GM19240 (cell line): Measurements from ENCODE around the gene CPPED1.

Experiments
- DNase-seq: peaks from one replicate; pipeline ENCODE4 v3.0.0; 2011; ENCODE audit warnings: low spot score; ENCODE audit not compliant: insufficient read length

CPPED1 gene

DNA sequence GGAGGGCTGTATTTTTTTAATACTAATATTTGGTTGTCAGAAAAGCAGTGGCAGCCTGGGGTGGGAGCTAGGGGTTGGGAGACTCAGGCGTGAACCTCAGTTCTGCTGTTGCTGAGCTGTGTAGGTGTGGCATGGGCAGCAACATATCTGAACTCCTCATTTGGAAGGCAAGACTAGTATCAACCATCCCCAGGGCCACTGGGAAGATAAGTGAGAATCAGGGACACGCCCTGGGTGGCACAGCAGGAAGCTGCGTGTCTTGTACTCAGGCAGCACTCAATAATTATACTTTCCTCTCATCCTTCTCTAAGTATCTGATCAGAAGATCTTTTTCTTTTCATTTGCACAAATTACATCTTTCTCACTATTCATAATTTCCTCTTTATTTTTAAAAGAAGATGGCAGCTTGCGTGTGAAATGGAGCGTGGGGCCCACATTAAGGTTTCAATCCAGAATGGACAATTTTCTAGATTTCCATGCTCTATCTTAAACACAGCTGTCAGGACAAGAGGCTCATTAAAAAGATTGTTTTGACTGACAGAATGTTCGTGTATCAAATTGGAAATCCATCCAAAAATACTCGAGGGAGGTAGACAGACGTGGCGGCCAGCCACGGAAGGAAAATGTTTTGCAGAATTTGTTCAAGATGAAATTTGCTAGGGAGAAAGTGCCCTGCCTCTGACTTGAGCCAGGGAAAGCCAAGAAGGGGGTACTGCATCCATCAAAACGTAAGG, 121.1 kb downstream of the CPPED1 start:
- DNase-seq: no peak

DNA sequence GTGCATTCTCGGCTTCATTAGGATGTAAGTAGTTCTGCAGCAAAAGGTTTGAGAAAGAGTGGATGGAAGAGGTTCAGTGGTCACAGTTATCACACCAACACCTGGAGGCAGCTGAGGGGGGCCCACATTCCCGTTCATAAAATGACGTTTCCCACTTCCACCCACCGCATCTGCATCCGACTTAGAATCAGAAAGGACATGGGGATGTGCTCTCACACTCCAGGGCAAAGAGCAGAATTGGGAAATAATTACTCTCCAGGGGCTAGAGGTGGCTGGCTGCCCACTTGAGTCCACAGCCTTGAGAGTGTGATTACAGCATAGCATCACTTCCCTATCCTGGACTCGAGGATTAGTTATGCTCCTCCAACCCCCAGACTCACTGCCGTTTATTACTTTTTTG, 122.0 kb downstream of the CPPED1 start:
- no peak for DNase-seq

DNA sequence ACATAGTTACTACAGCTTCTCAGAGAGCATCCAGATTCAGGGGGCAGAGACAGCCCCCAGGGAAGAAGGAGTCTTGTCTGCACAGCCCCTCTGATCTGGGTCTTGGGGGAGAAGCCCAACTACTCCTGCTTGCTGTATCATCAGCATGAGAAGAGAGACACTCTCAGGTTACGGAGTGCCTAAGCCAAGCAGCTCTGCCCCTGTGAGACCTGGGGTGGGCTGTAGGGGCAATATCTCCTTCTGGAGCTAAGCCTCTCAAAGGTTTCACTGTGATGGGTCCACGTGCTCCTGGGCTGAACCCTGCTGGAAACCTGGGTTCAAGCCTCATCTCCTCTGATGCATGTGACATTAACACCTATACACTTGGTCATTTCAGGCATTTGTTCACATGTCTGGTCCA, 123.2 kb downstream of the CPPED1 start:
- DNase-seq: no peak

DNA sequence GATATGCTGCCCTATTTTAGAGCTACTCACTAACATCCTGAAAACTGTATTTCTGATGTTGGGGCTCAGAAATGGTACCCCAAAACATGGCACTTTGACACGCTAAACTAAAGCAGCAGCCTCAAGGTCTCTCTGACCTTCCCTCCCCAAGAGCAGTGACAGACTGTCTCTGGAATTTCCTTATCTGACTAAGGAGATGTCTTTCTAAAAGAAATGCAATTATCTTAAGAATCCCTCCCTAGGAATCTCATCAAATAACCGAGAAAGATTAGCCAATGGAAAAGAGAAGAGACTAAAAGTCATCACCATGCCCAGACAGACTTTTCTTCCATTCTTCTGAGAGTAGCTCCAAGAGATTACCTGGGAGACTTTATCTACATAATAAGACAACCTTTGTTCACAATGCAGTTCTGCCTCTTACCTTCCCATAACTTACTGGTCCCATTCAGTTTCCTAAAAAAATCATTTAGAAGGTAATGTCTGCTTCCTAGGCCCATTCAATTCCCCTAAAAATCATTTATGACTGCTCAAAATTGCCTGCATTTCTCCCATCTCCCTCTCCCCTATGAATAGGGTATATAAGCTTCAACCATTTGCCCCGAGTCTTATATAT, 123.9 kb downstream of the CPPED1 start:
- no peak for DNase-seq

DNA sequence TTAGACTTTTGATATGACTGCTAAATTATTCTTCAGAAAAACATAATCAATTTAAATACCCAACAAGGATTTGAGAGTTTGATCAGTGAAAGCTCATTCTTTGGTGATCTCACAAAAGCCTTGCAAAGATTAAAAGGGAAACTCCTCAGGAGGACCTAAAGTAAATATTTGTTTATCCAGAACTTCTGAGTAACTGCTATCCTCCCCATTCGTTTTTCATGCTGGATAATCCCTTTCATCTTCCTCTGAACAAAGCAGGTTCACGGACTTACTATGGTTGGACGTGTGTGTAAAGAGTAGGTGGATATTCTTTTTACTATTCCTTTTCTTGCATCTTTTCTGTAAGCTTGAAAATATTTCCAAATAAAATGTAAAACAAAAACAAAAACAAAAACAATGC, 124.7 kb downstream of the CPPED1 start:
- no peak for DNase-seq

DNA sequence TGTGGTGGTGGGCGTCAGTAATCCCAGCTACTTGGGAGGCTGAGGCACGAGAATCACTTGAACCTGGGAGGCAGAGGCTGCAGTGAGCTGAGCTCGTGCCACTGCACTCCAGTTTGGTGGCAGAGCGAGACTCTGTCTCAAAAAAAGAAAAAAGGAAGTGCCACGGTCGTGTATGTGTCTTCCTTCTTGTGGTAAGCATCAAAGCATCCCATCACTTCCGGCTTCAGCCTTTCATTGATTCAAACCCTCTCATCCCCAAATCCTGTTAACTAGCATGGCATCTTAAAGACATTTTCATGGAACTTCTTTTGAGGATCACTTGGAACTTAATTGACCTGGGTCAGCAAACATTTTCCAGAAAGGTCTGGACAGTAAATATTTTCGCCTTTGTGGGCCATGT, 126.2 kb downstream of the CPPED1 start:
- no peak for DNase-seq

DNA sequence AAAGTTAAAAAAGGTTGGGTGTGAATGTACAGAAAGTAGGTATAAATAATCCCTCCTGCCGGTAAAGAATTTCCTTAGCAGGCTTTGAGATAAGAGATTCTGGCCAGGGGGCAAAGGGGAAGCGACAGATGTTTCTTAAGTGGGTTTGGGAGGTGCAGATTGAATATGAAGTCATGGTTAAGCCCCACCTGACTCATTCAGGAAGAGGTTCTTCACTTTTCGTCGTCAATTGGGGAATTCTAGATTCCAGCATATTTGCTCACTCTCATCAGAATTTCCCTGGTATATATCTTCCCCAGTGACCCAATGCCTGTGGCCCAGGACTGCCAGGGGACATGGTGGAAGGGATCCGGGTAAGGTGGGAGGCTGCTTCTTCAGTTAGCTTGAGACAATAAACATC, 127.8 kb downstream of the CPPED1 start:
- DNase-seq: no peak

DNA sequence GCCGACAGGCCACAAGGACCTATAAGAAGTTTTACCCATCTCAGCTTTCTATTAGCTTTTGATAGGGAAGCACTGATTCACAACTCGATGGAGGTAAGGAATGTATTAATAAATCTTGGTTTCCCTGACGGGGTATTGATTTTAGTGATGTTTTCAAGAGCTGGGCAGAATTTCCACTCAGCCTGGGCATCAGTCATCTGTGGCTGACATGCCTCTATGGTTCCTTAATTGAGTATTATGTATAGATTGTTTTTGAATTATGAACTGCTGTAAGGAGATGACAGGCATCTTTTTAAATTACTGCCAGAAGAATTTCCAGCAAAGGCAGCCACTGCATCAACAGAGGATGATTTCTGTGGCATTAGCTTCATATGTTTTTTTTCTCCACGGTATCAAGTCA, 128.6 kb downstream of the CPPED1 start:
- no peak for DNase-seq

DNA sequence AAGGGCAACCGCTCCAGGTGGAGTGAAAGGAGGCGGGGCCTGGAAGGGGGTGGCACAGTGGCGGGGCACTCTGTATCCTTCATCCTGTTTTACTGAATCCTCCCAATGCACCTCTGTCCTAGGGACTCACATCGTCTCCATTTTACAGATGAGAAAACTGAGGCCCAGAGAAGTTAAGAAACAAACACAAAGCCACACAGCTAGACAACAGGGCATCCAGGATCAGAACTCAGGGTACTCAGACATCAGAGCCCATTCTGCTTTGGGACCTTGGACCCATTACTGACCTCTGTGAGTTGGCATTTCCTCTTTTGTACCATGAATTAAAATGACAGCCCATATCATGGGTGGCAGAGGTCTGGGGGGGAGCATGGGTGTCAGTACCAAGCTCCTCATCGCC, 129.2 kb downstream of the CPPED1 start:
- DNase-seq: no peak

DNA sequence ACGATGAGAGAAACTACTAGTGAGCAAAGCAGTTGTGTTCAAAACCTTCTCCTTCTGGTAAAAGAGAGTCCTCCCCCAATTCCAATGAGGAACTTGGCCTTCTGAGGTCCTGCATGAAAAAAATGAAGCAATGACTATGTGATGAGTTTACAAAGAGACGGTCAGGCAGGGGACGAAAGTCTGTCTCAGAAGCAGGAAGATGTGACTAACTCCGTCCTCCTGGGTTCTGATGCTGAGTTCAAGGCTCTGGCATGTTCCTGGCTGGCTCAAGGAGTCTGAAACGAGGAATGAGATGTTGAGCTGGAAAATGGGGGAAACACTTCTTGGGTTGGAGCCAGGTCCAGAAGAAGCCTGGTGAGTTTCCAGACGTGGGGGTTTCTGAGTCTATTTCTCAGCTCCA, 129.6 kb downstream of the CPPED1 start:
- DNase-seq: no peak

DNA sequence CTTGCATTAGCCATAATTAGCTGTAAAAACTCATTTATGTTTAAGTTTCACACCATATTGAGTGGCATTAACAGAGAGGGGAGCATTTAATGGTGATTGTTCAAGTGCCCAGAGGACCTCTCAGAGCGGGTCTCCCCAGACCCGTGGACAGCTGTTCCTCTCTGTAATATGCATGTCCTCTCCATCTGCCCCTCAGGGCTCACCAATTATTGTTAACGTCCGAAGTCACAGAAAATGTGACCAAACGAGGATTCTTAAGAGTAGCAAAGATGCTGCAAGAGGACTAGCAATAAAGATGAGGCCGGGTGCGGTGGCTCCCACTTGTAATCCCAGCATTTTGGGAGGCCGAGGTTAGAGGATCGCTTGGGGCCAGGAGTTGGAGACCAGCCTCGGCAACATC, 130.2 kb downstream of the CPPED1 start:
- DNase-seq: no peak

DNA sequence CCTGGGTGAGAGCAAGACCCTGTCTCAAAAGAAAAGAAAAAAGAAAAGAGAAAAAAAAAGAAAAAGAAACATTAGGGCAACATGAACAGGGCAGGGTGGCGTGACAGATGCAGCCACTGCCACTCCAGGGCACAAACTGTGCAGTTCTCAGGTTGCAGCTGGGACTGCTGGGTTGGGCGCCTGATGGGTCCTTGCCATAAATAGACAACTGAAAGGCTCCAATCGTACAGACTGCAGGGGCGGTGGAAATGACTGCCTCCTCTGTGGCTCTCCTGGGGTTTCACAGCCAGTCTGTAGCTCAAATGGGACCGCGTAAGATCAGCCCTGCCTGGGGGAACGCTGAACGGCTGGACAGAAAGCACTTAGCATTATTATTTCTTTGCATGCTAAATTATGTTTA, 130.7 kb downstream of the CPPED1 start:
- no peak for DNase-seq

DNA sequence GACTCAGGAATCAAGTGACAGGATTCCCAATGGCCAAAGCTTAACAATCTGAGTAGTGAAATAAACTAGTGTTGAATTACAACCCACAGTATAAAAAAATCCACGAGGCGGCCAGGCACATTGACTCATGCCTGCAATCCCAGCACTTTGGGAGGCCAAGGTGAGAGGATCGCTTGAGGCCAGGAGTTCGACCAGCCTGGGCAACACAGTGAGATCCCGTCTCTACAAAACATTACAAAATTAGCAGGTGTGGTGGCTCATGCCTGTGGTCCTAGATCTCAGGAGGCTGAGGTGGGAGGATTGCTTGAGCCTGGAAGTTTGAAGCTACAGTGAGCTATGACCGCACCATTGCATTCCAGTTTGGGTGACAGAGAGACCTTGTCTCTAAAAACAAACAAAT, 133.8 kb downstream of the CPPED1 start:
- no peak for DNase-seq

DNA sequence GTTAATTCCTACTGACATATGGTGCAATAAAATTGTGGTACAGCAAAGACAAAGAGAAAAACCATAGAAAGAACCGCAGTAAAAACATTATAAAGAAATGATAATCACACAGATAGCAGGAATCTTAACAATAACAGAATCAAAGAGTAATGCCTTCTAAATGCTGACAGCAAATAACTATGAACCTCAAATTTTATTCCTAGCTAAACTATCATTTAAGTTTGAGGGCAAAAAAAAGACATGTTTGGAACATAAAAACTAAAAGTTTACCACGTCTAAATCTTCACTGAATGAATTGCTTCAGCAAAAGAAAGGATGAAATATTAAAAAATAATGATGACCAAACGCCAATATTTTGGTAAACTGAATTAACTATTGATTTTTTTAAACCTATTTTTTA, 135.8 kb downstream of the CPPED1 start:
- DNase-seq: no peak

DNA sequence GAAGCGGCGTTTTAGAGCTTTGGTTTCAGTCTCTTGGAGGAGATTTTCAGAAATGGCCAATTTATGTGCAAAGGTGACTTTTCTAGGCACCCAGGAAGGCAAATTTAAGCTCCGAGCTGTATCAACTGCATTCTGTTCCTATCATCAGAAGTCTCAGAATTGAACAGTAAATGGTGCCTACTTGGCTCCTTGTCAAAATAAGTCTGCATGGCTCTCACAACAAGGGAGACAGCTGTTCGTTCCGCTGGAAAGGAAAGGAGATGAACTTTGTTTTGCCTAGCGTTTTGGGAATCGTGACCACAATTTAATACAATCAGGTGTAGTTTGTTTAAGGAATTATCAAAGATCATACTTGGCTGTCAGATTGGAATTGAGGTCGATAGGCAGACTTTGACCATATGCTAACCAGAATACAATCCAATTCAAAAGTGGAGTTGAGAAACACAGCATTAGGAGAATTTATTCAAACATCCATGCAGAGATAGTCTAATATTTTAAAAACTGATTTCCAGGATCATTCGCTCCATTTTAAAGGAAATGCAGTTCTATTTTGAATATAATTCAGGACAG, 139.4 kb downstream of the CPPED1 start:
- no peak for DNase-seq

DNA sequence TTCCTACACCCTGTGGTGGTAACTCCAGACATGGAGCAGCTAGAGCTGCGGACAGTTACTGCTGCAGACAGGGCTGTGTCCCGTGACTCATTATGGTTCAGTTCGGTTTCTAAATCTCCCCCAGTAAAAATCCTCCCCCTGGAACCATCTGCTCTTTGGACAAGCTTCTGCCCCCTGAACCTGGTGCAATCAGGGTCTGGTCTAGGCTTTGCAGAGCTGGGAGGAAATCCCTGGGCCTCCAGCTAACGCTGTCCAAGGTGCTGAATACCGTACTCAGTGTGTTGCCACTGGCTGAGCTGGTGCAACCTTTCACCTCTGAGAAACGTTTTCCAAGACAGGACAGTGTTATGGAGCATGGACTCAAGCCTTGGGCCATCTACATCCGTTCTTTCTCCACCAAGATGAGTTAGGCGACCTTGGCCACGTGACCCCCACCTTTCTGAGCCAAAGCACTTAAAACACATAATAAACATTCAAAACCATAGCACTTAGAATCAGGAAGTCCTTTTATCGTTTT, 142.0 kb downstream of the CPPED1 start:
- no peak for DNase-seq

DNA sequence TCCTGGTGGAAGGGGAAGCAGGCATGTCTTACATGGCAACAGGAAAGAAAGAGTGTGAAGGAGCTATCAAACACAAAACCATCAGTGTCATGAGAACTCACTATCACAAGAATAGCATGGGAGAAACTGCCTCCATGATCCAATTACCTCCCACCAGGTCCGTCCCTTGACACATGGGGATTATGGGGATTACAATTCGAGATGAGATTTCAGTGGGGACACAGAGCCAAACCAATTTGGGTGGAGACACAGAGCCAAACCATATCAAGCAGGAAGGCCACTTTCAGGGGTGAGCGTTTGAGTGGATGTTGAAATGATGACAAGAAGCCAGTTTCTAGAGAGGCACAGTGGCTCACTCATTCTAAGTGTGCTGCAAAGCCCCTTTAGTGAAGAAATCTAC, 143.8 kb downstream of the CPPED1 start:
- no peak for DNase-seq

DNA sequence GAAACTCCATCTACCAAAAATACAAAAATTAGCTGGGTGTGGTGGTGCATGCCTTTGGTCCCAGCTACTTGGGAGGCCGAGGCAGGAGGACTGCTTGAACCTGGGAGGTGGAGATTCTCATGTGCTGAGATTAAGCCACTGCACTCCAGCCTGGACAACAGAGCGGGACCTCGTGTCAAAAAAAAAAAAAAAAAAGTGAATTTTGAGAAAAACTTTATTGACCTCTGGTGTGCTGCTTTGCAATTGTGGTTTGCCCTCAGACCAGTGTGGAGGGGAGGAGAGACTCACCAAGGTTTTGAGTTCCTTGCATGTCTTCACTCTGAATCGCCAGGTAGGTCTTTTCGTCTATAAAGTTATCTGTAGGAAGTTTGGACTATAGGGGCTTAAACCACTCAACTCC, 145.2 kb downstream of the CPPED1 start:
- no peak for DNase-seq

DNA sequence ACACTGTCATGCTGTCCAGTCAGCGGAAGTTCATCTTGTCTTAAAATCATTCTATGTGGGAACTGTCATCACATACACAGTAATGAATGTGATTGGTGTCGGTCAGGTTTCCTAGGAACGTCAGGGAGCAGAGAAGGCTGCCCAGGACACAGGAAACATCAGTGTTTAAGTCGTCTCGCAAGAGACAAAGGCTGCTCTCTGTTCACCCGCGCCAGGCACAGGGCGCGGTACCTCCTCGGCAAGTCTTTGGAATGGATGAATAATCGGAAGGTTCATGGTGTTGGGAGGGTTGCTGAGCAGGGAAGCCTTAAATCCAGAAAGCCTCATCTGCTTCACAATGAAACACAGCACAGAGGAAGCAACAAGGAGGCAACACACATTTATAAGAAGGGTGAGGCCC, 148.2 kb downstream of the CPPED1 start:
- no peak for DNase-seq

DNA sequence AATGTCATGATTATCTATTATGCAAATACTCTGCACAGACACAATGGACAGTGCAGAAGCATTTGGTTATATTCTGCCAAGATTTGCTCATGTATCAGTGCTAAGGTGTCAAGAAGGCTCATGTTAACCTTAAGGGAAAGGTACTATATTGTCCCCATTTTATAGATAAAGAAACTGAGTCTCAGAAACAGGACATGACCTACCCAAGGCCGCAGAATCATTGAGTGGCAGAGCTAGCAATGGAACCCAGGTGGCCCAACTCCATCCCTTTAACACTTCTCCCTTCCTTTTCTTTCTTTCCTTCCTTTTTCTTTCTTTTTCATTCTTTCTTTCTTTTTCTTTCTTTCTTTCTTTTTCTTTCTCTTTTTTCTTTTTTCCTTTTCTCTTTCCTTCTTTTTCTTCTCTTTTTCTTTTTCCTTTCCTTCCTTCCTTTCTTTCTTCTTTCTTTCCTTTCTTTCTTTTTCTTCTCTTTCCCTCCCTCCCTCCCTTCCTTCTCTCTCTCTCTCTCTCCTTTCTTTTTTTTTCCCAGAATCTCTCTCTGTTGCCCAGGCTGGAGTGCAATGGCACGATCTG, 149.8 kb downstream of the CPPED1 start:
- DNase-seq: no peak

DNA sequence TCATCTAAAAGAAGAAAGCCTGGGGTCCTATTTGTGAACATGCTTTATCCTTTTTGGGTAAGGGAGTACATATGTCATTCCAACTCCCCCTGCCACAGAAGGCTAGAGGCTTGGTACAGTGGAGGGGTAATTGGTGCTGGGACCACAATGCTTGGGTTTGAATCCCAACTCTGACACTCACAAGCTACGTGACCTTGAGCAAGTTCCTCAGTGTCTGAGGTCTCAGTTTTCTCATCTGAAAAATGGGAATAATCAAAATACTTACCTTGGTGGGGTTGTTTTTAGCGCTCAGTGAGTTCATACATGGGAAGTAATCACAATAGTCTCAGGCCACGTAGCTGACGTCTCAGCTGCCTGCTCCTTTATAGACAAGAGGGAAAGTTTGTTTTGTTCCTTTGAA, 150.8 kb downstream of the CPPED1 start:
- no peak for DNase-seq

DNA sequence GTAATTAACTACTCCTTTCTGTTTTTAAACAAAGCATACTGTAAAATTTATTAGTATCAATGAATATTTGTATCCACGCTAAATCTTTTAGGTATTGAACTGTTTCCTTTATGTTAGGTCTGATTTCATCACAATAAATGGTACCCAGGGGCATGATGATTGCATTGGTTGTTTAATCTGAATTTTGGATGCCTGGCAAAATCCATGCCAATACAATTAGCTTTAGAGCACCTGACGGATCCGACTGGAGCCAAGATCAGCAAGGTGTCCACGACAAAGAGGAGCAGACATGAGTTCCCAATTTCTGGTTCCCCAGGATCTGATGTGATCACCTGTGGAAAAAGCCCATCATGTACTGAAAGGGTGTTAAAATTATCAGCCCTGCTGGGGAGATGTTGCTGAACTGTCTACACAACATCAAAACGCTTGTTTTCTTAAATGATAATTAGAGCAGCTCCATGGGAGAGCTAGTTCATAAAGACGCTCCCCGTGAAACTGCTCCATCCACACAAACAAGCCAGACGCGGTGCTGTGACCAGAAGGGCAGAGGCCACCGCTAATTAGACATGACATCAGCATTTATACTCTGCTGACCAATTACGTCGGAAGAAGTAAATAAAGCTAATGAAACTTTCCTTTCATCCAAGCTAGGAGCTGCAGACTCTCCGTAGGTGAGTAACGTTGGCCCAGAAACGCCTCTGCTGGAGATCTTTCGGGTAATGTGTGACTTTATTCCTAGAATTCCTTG, 151.7 kb downstream of the CPPED1 start:
- DNase-seq: no peak
